Epithelial cell of esophagus (primary cell): ENCODE results near the gene KNG1.
"Not testable (repeated sequence)": the region's sequence is repeated elsewhere in the genome, so short reads cannot be mapped to it uniquely, and the experiment has no call there.

ENCODE experiments used
- DNase-seq: peaks from one replicate; pipeline ENCODE4 v3.0.0; 2010; ENCODE audit warnings: low read depth
- H3K4me3 ChIP-seq: 2 replicates; pipeline ENCODE4 v1.5.1; 2011; ENCODE audit warnings: mild to moderate bottlenecking, low read length, control low read depth
- TF ChIP-seq, protein P1 (sequence below): IDR thresholded peaks from 2 replicates; pipeline ENCODE4 v1.5.1; 2011; ENCODE audit warnings: low read depth, mild to moderate bottlenecking, low read length, control low read depth, inconsistent platforms; ENCODE audit not compliant: insufficient read depth; ENCODE audit errors: missing control alignments

Gene KNG1

DNA sequence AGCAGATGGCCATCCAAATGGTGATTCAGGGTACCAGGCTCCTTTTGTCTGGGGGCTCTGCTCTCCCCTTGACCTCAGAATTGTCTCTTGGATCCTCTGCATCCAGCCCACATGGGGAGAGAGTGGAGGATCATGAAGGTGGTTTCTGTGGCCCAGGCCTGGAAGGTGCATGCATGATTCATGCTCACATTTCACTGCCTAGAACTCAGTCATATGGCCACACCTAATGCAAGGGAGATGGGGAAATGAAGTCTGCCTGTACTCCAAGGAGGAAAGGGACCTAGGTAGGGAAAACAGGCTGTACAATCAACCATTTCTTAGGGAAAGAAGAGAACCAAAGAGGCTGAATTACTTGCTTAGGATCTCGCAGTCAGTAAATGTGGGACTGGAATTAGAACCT lies 36.3 kb upstream of the KNG1 start:
- DNase-seq = peak; percentile 82

DNA sequence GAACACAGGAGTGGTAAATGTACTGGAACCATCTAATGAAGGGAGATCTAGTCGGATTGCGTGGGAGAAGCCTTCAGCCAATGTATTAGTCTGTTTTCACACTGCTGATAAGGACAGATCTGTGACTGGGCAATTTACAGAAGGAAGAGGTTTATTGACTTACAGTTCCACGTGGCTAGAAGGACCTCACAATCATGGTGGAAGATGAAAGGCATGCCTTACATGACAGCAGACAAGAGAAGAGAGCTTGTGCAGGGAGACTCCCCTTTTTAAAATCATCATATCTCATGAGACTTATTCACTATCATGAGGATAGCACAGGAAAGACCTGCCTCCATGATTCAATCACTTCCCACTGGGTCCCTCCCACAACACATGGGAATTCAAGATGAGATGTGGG lies 34.3 kb upstream of the KNG1 start:
- no peak overlapping the region for H3K4me3 ChIP-seq
- no peak for DNase-seq
- TF ChIP-seq, protein P1, sequence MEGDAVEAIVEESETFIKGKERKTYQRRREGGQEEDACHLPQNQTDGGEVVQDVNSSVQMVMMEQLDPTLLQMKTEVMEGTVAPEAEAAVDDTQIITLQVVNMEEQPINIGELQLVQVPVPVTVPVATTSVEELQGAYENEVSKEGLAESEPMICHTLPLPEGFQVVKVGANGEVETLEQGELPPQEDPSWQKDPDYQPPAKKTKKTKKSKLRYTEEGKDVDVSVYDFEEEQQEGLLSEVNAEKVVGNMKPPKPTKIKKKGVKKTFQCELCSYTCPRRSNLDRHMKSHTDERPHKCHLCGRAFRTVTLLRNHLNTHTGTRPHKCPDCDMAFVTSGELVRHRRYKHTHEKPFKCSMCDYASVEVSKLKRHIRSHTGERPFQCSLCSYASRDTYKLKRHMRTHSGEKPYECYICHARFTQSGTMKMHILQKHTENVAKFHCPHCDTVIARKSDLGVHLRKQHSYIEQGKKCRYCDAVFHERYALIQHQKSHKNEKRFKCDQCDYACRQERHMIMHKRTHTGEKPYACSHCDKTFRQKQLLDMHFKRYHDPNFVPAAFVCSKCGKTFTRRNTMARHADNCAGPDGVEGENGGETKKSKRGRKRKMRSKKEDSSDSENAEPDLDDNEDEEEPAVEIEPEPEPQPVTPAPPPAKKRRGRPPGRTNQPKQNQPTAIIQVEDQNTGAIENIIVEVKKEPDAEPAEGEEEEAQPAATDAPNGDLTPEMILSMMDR = no peak

More for the DNA sequence above, 36.3 kb upstream of the KNG1 start:
- TF ChIP-seq, protein P1 = no peak
- H3K4me3 ChIP-seq = no peak overlapping the region

GRCh38 chr3:186683979-186684378 lies 33.2 kb upstream of the KNG1 start:
- no peak overlapping the region for H3K4me3 ChIP-seq
- TF ChIP-seq, protein P1 = no peak
- no peak for DNase-seq

- not testable (repeated sequence) for H3K4me3 ChIP-seq, DNase-seq
Measured at GRCh38 chr3:186686475-186686874, 30.7 kb upstream of the KNG1 start.

- no peak for DNase-seq
- H3K4me3 ChIP-seq = no peak overlapping the region
- TF ChIP-seq, protein P1 = no peak
Measured at GRCh38 chr3:186687120-186687651, 30.0 kb upstream of the KNG1 start.

DNA sequence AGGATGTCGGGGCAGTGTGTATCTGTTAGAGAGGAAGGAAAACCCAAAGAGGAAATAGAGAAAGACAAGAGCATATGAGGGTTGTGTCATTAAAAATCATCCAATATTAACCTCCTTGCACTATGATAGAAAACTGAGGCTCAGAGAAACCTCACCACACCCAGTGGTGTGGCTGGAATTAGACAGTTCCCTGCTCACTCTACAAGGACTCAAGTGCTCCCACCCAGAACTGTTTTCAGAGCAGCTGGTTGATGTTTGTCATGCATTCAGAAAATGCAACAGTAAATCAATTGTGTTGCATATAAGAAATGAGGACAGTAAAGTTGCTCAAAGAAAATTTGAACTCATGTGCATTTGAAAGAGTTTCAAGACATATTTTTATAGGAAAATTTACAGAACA lies 26.9 kb upstream of the KNG1 start:
- not testable (repeated sequence) for DNase-seq, H3K4me3 ChIP-seq

DNA sequence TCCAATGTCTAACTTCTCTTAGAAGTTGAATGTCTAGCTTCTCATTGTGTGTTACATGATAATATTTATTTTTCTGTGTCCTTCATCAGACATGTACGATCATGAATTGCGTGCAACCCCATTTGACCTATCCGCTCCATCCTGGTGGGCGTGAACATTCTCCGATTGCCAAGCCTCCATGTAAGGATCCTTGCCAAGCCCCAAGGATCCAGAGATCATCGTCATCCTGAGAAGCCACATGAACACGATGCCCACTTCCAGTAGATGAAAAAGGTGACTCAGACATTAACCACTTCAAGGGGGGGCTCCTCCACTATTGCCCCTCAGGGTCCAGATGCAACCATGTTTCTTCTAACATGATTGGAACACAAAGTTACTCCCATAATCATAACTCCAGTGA lies 25.5 kb upstream of the KNG1 start:
- H3K4me3 ChIP-seq = no peak overlapping the region
- peak; percentile 26 for DNase-seq
- TF ChIP-seq, protein P1 = no peak

DNA sequence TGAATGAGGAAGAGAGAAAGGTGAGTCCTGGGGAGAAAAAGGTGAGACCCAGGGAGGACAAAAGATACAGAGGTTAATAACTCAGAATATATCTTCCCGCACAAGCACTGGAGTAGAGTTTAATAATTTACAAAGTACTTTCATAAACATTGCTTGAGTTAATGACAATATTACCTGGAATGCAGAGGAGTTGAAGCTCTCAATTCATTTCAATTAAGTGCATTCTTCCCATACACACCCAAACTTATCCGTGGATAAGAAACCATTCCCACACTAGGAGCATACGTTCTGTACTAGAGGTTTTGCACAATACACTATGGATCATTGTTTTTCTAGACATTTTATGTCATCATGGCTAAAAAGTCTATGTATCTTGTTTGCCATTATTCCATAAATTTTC lies 23.3 kb upstream of the KNG1 start:
- TF ChIP-seq, protein P1 = no peak
- no peak overlapping the region for H3K4me3 ChIP-seq
- DNase-seq = no peak
